WTC11 (cell line): ENCODE data around the gene LRRC31.

Source experiments
- CTCF ChIP-seq: fragments of 200-600 bp; IDR thresholded peaks from 2 replicates; pipeline ENCODE4 v1.8.0; 2022; ENCODE audit warnings: antibody characterized with exemption
- ESRRA ChIP-seq: sonication (generic); formaldehyde crosslinking; IDR thresholded peaks from 2 replicates; pipeline ENCODE4 v1.8.1; 2022; ENCODE audit warnings: mild to moderate bottlenecking, missing genetic modification reagents, borderline replicate concordance
- FOXP4 ChIP-seq: sonication (generic); formaldehyde crosslinking; IDR thresholded peaks from 2 replicates; pipeline ENCODE4 v1.8.0; 2022; ENCODE audit warnings: mild to moderate bottlenecking, missing genetic modification reagents
- USF2 ChIP-seq: sonication (generic); formaldehyde crosslinking; IDR thresholded peaks from 2 replicates; pipeline ENCODE4 v1.8.1; 2023; ENCODE audit warnings: mild to moderate bottlenecking, missing genetic modification reagents, moderate library complexity

GRCh38 chr3:169792359-169792758 is 77.4 kb downstream of the LRRC31 start:
- no peak for TF ChIP-seq FOXP4 (CRISPR knock-in tag)
- no peak for TF ChIP-seq USF2 (CRISPR knock-in tag)
- no peak for TF ChIP-seq CTCF
- no peak for TF ChIP-seq ESRRA (CRISPR knock-in tag)
